H9 (cell line): ENCODE data around the gene CRTAP. TPM values are rescaled to one million over a fixed set of nuclear protein-coding genes. Genes with fewer than 3 reads are reported as not detected.
"Not testable (repeated sequence)": the region's sequence is repeated elsewhere in the genome, so short reads cannot be mapped to it uniquely, and the experiment has no call there.

ENCODE experiments used
- DNase-seq: peaks from one replicate; pipeline ENCODE4 v3.0.0-alpha.2; 2017
- H2AFZ ChIP-seq: one replicate; pipeline ENCODE4 v1.6.1; 2013; ENCODE audit warnings: mild to moderate bottlenecking, low read length, control low read depth, moderate library complexity
- H2AK5ac ChIP-seq: 2 replicates; pipeline ENCODE4 v1.6.1; 2013; ENCODE audit warnings: low read length, control low read depth, mixed read lengths; ENCODE audit not compliant: insufficient read length
- H2BK120ac ChIP-seq: one replicate; pipeline ENCODE4 v1.6.1; 2013; ENCODE audit warnings: low read depth, mild to moderate bottlenecking, low read length, control low read depth, inconsistent platforms; ENCODE audit not compliant: poor library complexity, severe bottlenecking
- H2BK12ac ChIP-seq: 2 replicates; pipeline ENCODE4 v1.6.1; 2013; ENCODE audit warnings: low read length, control low read depth, mixed read lengths, low read depth; ENCODE audit not compliant: insufficient read length
- H2BK15ac ChIP-seq: 2 replicates; pipeline ENCODE4 v1.6.1; 2013; ENCODE audit warnings: low read depth, low read length, control low read depth
- H2BK20ac ChIP-seq: one replicate; pipeline ENCODE4 v1.6.1; 2013; ENCODE audit warnings: low read depth, mild to moderate bottlenecking, low read length, control low read depth, inconsistent platforms; ENCODE audit not compliant: poor library complexity, severe bottlenecking
- H2BK5ac ChIP-seq: 2 replicates; pipeline ENCODE4 v1.6.1; 2013; ENCODE audit warnings: low read length, control low read depth, mixed read lengths; ENCODE audit not compliant: insufficient read length
- H3K14ac ChIP-seq: 2 replicates; pipeline ENCODE4 v1.6.1; 2013; ENCODE audit warnings: low read length, control low read depth; ENCODE audit not compliant: insufficient read depth
- H3K18ac ChIP-seq: 2 replicates; pipeline ENCODE4 v1.6.1; 2013; ENCODE audit warnings: low read depth, mild to moderate bottlenecking, mixed read lengths, low read length, control low read depth; ENCODE audit not compliant: insufficient read length
- H3K23ac ChIP-seq: 2 replicates; pipeline ENCODE4 v1.6.1; 2013; ENCODE audit warnings: low read length, control low read depth, mixed read lengths, low read depth; ENCODE audit not compliant: insufficient read length
- H3K23me2 ChIP-seq: 2 replicates; pipeline ENCODE4 v1.6.1; 2013; ENCODE audit warnings: low read depth, mild to moderate bottlenecking, mixed read lengths, low read length, control low read depth; ENCODE audit not compliant: insufficient read length, poor library complexity, severe bottlenecking
- H3K27ac ChIP-seq: 2 replicates; pipeline ENCODE4 v1.5.1; 2013; ENCODE audit warnings: low read length, control low read depth, mixed read lengths, low read depth; ENCODE audit not compliant: insufficient read length
- H3K27me3 ChIP-seq: 2 replicates; pipeline ENCODE4 v1.6.1; 2013; ENCODE audit warnings: low read length, control low read depth, inconsistent platforms; ENCODE audit not compliant: insufficient read depth
- H3K4ac ChIP-seq: 2 replicates; pipeline ENCODE4 v1.6.1; 2013; ENCODE audit warnings: low read depth, mild to moderate bottlenecking, control low read depth, inconsistent platforms, low read length, moderate library complexity
- H3K4me1 ChIP-seq: 2 replicates; pipeline ENCODE4 v1.6.1; 2013; ENCODE audit warnings: low read length, control low read depth, inconsistent platforms; ENCODE audit not compliant: insufficient read depth
- H3K4me2 ChIP-seq: 2 replicates; pipeline ENCODE4 v1.6.1; 2013; ENCODE audit warnings: low read length, control low read depth, mixed read lengths; ENCODE audit not compliant: insufficient read length, insufficient read depth
- H3K56ac ChIP-seq: 2 replicates; pipeline ENCODE4 v1.6.1; 2013; ENCODE audit warnings: low read depth, mild to moderate bottlenecking, mixed read lengths, low read length, control low read depth; ENCODE audit not compliant: insufficient read length
- H3K79me1 ChIP-seq: 2 replicates; pipeline ENCODE4 v1.6.1; 2013; ENCODE audit warnings: low read depth, mild to moderate bottlenecking, moderate library complexity, low read length, control low read depth, inconsistent platforms; ENCODE audit not compliant: insufficient read depth, poor library complexity, severe bottlenecking
- H3K79me2 ChIP-seq: 2 replicates; pipeline ENCODE4 v1.6.1; 2013; ENCODE audit warnings: low read length, control low read depth, inconsistent platforms; ENCODE audit not compliant: insufficient read depth
- H3K9ac ChIP-seq: 2 replicates; pipeline ENCODE4 v1.6.1; 2013; ENCODE audit warnings: low read length, control low read depth, mixed read lengths; ENCODE audit not compliant: insufficient read length; ENCODE audit errors: extremely low read depth
- H3K9me3 ChIP-seq: one replicate; pipeline ENCODE4 v1.6.1; 2013; ENCODE audit warnings: low read depth, low read length, inconsistent platforms; ENCODE audit not compliant: control insufficient read depth
- H3T11ph ChIP-seq: one replicate; pipeline ENCODE4 v1.6.1; 2013; ENCODE audit warnings: mild to moderate bottlenecking, low read length, control low read depth, inconsistent platforms
- H4K20me1 ChIP-seq: one replicate; pipeline ENCODE4 v1.6.1; 2013; ENCODE audit not compliant: control insufficient read depth, insufficient read length, insufficient read depth
- H4K5ac ChIP-seq: 2 replicates; pipeline ENCODE4 v1.6.1; 2013; ENCODE audit warnings: low read depth, mild to moderate bottlenecking, mixed read lengths, low read length, control low read depth; ENCODE audit not compliant: insufficient read length
- H4K8ac ChIP-seq: replicated peaks from 2 replicates; pipeline ENCODE4 v1.6.1; 2013; ENCODE audit warnings: low read length, control low read depth, mixed read lengths, low read depth; ENCODE audit not compliant: insufficient read length
- H4K91ac ChIP-seq: 2 replicates; pipeline ENCODE4 v1.6.1; 2013; ENCODE audit warnings: low read depth, mild to moderate bottlenecking, moderate library complexity, mixed read lengths, low read length, control low read depth; ENCODE audit not compliant: insufficient read length
- H3K27ac Mint-ChIP-seq, 3 experiments: 2 replicates in 2 of 3; 3 replicates in 1 of 3; pipeline ENCODE4 v1.8.0; 2020 to 2021; ENCODE audit warnings: mixed read lengths in 3 of 3, mild to moderate bottlenecking in 1 of 3, moderate library complexity in 1 of 3
- H3K27me3 Mint-ChIP-seq: 2 replicates; pipeline ENCODE4 v1.8.0; 2021; ENCODE audit warnings: low read depth, mild to moderate bottlenecking, moderate library complexity, mixed read lengths
- H3K36me3 Mint-ChIP-seq, 3 experiments: 2 replicates in 2 of 3; 3 replicates in 1 of 3; pipeline ENCODE4 v1.8.0; 2020 to 2021; ENCODE audit warnings: low read depth in 3 of 3, mixed read lengths in 3 of 3; ENCODE audit not compliant: insufficient read depth in 1 of 3
- H3K4me1 Mint-ChIP-seq, 2 experiments: 2 replicates each; pipeline ENCODE4 v1.8.0; 2020; ENCODE audit warnings: mixed read lengths in 2 of 2
- H3K4me3 Mint-ChIP-seq, 2 experiments: 2 replicates in 1 of 2; 3 replicates in 1 of 2; pipeline ENCODE4 v1.8.0; 2020 to 2021; ENCODE audit warnings: mild to moderate bottlenecking in 2 of 2, mixed read lengths in 2 of 2, moderate library complexity in 1 of 2
- H3K9me3 Mint-ChIP-seq, 2 experiments: 2 replicates in 1 of 2; 3 replicates in 1 of 2; pipeline ENCODE4 v1.8.0; 2020; ENCODE audit warnings: mild to moderate bottlenecking in 2 of 2, mixed read lengths in 2 of 2, moderate library complexity in 1 of 2
- CTCF ChIP-seq: fragments of 200-600 bp; sonication (generic); conservative IDR thresholded peaks from 3 replicates; pipeline ENCODE4 v1.8.0; 2021; ENCODE audit warnings: antibody characterized with exemption, mild to moderate bottlenecking
- WGBS: extraction: QIAGEN DNeasy Blood & Tissue Kit; methylation state at CpG from one replicate; pipeline ENCODE4 v1.1.7; 2013; ENCODE audit warnings: missing lambda C conversion rate, low lambda C conversion rate, mixed read lengths; ENCODE audit not compliant: insufficient read length; ENCODE audit errors: extremely low coverage; 5-methylcytosine and 5-hydroxymethylcytosine counted together
- total RNA-seq: library from RNA; stranded (reverse); gene quantifications from 2 replicates; pipeline ENCODE4 v1.2.1, GENCODE V29; 2021

Gene CRTAP
- total RNA-seq, 1 experiment from 2014 or later: 159 TPM

- no peak for DNase-seq
- peaks cover 0 to 1% (median 0%) of the 10 kb centered on the region in 3 experiments; a peak in 3 of 7 replicates for H3K36me3 Mint-ChIP-seq
- Histone ChIP-seq H4K91ac (no peak overlapping the region), H3K56ac (no peak overlapping the region), H2BK5ac (no peak overlapping the region), H3K79me2 (no peaks in the 10 kb centered on the region), H3K18ac (no peak overlapping the region), H3K27ac (no peak overlapping the region), H2BK12ac (no peak overlapping the region), H2BK120ac (no peak overlapping the region), H3K9ac (no peak overlapping the region), H3T11ph (no peak overlapping the region), H3K9me3 (no peaks in the 10 kb centered on the region), H3K27me3 (no peaks in the 10 kb centered on the region), H3K23me2 (no peaks in the 10 kb centered on the region), H3K14ac (no peak overlapping the region), H3K79me1 (no peaks in the 10 kb centered on the region), H4K20me1 (no peaks in the 10 kb centered on the region), H2AFZ (no peak overlapping the region), H3K23ac (no peak overlapping the region), H4K5ac (no peak overlapping the region), H2AK5ac (no peak overlapping the region), H3K4ac (no peak overlapping the region), H2BK20ac (no peak overlapping the region), H4K8ac (no peak overlapping the region), H2BK15ac (no peak overlapping the region), H3K4me1 (no peaks in the 10 kb centered on the region), H3K4me2 (no peak overlapping the region)
- H3K27me3 Mint-ChIP-seq: no peaks in the 10 kb centered on the region
- WGBS: no CpG with 5 or more reads among the region's 5 CpGs
- peaks cover 0 to 5% of the 10 kb centered on the region in 2 experiments; a peak in 3 of 5 replicates for H3K9me3 Mint-ChIP-seq
- no peak for TF ChIP-seq CTCF
- no peaks in the 10 kb centered on the region for H3K4me1 Mint-ChIP-seq
- H3K4me3 Mint-ChIP-seq: no peak overlapping the region
- H3K27ac Mint-ChIP-seq: no peak overlapping the region
Observed at GRCh38 chr3:33181229-33181628, 67.4 kb downstream of the CRTAP start.

- not testable (repeated sequence) for H3K18ac ChIP-seq, H3T11ph ChIP-seq, H3K4me2 ChIP-seq, H3K27ac Mint-ChIP-seq, H3K23me2 ChIP-seq, H2BK120ac ChIP-seq, H3K9me3 ChIP-seq, H3K23ac ChIP-seq, H3K9ac ChIP-seq, H3K36me3 Mint-ChIP-seq, H3K27ac ChIP-seq, H2AFZ ChIP-seq, H3K27me3 Mint-ChIP-seq, H2BK12ac ChIP-seq, H3K79me2 ChIP-seq, H2BK20ac ChIP-seq, H3K4me3 Mint-ChIP-seq, H3K56ac ChIP-seq, H2AK5ac ChIP-seq, H3K14ac ChIP-seq, H4K20me1 ChIP-seq, H3K4me1 ChIP-seq, H4K91ac ChIP-seq, H3K4ac ChIP-seq, H2BK5ac ChIP-seq, H4K5ac ChIP-seq, H3K79me1 ChIP-seq, H3K9me3 Mint-ChIP-seq, H3K27me3 ChIP-seq, H4K8ac ChIP-seq, H2BK15ac ChIP-seq, DNase-seq, H3K4me1 Mint-ChIP-seq
- no CpG with 5 or more reads among the region's 1 CpG for WGBS
Observed at GRCh38 chr3:33181641-33182040, 67.8 kb downstream of the CRTAP start.
